B cell (primary cell): ENCODE measurements around the gene SLC4A2. TPM values are rescaled to one million over a fixed set of nuclear protein-coding genes. Genes with fewer than 3 reads are reported as not detected.

Experiments
- ATAC-seq: fragments of 200-7000 bp; cut with Tn5 transposase; one replicate; pipeline ENCODE4 v1.10.0; 2021; ENCODE audit warnings: low read depth, mild to moderate bottlenecking, moderate number of reproducible peaks, moderate library complexity
- CTCF ChIA-PET: fragments of 350-600 bp; sonication (Branson Sonifier 250); formaldehyde crosslinking; loops from one replicate; lab custom pipeline; 2021; ENCODE audit warnings: antibody characterized with exemption, inconsistent platforms; lab: Charles Lee
- POLR2A ChIA-PET: fragments of 350-600 bp; sonication (Branson Sonifier 250); formaldehyde crosslinking; loops from one replicate; lab custom pipeline; 2021; ENCODE audit warnings: antibody characterized with exemption; lab: Charles Lee
- DNase-seq: peaks from one replicate; pipeline ENCODE4 v3.0.0; 2013
- H2AFZ ChIP-seq: 2 replicates; pipeline ENCODE4 v1.6.1; 2012; ENCODE audit warnings: mild to moderate bottlenecking, low read depth, low read length; ENCODE audit not compliant: insufficient read depth, poor library complexity, severe bottlenecking
- H3K27ac ChIP-seq, 2 donors: 1 replicate in 1 of 2; 2 replicates in 1 of 2; pipeline ENCODE4 v1.5.1; 2012 to 2013; ENCODE audit warnings: low read length in 2 of 2, mild to moderate bottlenecking in 2 of 2, moderate library complexity in 1 of 2
- H3K27me3 ChIP-seq, 4 experiments: fragments of 200-600 bp in 1 of 4; sonication (generic) in 1 of 4; replicated peaks in 1 of 4; 1 replicate in 2 of 4; 2 replicates in 2 of 4; pipeline versions ENCODE4 v1.6.1 to v1.7.0; 2013 to 2016; ENCODE audit warnings: low read length in 3 of 4, mild to moderate bottlenecking in 2 of 4, mixed read lengths in 1 of 4, moderate library complexity in 1 of 4; ENCODE audit not compliant: insufficient read depth in 4 of 4, control insufficient read depth in 3 of 4; ENCODE audit errors: control extremely low read depth in 1 of 4
- H3K36me3 ChIP-seq, 2 experiments: replicated peaks in 1 of 2; 1 replicate in 1 of 2; 2 replicates in 1 of 2; pipeline versions ENCODE4 v1.6.1 to v1.7.1; 2013; ENCODE audit warnings: low read length in 1 of 2; ENCODE audit not compliant: insufficient read depth in 2 of 2, control insufficient read depth in 1 of 2; ENCODE audit errors: control extremely low read depth in 1 of 2, extremely low read depth in 1 of 2
- H3K4me1 ChIP-seq, 2 donors: fragments of 200-600 bp in 1 of 2; sonication (generic) in 1 of 2; 1 replicate in 1 of 2; 2 replicates in 1 of 2; pipeline versions ENCODE4 v1.5.1 to v1.6.1; 2013 to 2017; ENCODE audit warnings: low read length in 2 of 2; ENCODE audit not compliant: control insufficient read depth in 2 of 2, insufficient read depth in 2 of 2
- H3K4me2 ChIP-seq: replicated peaks from 2 replicates; pipeline ENCODE3; 2012; ENCODE audit warnings: mild to moderate bottlenecking, low read depth, low read length; ENCODE audit not compliant: poor library complexity, severe bottlenecking
- H3K4me3 ChIP-seq, 5 experiments: fragments of 200-600 bp in 1 of 5; sonication (generic) in 1 of 5; 1 replicate in 3 of 5; 2 replicates in 2 of 5; pipeline versions ENCODE4 v1.5.1 to v1.7.0; 2011 to 2016; ENCODE audit warnings: low read length in 4 of 5, mild to moderate bottlenecking in 4 of 5, low read depth in 2 of 5, control low read depth in 1 of 5, moderate library complexity in 1 of 5; ENCODE audit not compliant: insufficient read depth in 1 of 5; ENCODE audit errors: control extremely low read depth in 1 of 5, extremely low read depth in 1 of 5
- H3K79me2 ChIP-seq: fragments of 200-600 bp; sonication (generic); one replicate; pipeline ENCODE4 v1.6.0; 2016; ENCODE audit warnings: low read length; ENCODE audit not compliant: control insufficient read depth, insufficient read depth
- H3K9ac ChIP-seq: fragments of 200-600 bp; sonication (generic); 2 replicates; pipeline ENCODE4 v1.6.1; 2017; ENCODE audit warnings: mild to moderate bottlenecking, low read length, moderate library complexity
- H3K9me3 ChIP-seq, 3 donors: one replicate each; pipeline versions ENCODE4 v1.6.1 to v1.7.1; 2013; ENCODE audit warnings: low read length in 2 of 3; ENCODE audit not compliant: control insufficient read depth in 2 of 3, insufficient read depth in 1 of 3; ENCODE audit errors: control extremely low read depth in 1 of 3
- H4K20me1 ChIP-seq: 2 replicates; pipeline ENCODE4 v1.6.0; 2012; ENCODE audit warnings: mild to moderate bottlenecking, low read length; ENCODE audit not compliant: insufficient read depth, control insufficient read depth, poor library complexity, severe bottlenecking
- H3K27ac Mint-ChIP-seq: one replicate; pipeline ENCODE4 v1.8.0; 2021; ENCODE audit warnings: mixed read lengths
- H3K27me3 Mint-ChIP-seq: one replicate; pipeline ENCODE4 v1.8.0; 2021; ENCODE audit warnings: mixed read lengths
- H3K4me1 Mint-ChIP-seq: one replicate; pipeline ENCODE4 v1.8.0; 2021; ENCODE audit warnings: mixed read lengths
- H3K4me3 Mint-ChIP-seq: one replicate; pipeline ENCODE4 v1.8.0; 2021; ENCODE audit warnings: mixed read lengths
- H3K9me3 Mint-ChIP-seq: one replicate; pipeline ENCODE4 v1.8.0; 2022; ENCODE audit warnings: mixed read lengths; ENCODE audit not compliant: insufficient read depth
- CTCF ChIP-seq: fragments of 200-600 bp; IDR thresholded peaks from one replicate; pipeline ENCODE4 v1.8.0; 2022; ENCODE audit warnings: antibody characterized with exemption, mild to moderate bottlenecking
- EZH2 ChIP-seq: IDR thresholded peaks from 2 replicates; pipeline ENCODE4 v1.6.1; 2012; ENCODE audit warnings: borderline replicate concordance, low read depth, mild to moderate bottlenecking, moderate library complexity, low read length; ENCODE audit not compliant: insufficient read depth, poor library complexity, severe bottlenecking
- WGBS: methylation state at CpG from one replicate; pipeline ENCODE4 v1.1.5; 2013; ENCODE audit warnings: missing lambda C conversion rate; ENCODE audit not compliant: insufficient coverage; 5-methylcytosine and 5-hydroxymethylcytosine counted together
- intact Hi-C: fragments of 100-400 bp; cut with micrococcal nuclease; formaldehyde crosslinking; loops from one replicate; pipeline ENCODE4 v1.10.0; 2022
- polyA plus RNA-seq: library from polyadenylated mRNA; depleted of rRNA; stranded (reverse); fragments of >200 nt; gene quantifications from 2 replicates; pipeline ENCODE4 v1.2.3, GENCODE V29; 2012
- total RNA-seq, 2 donors: library from RNA; stranded (reverse); fragments of 120-200 nt in 1 of 2; gene quantifications; 1 replicate in 1 of 2; 2 replicates in 1 of 2; pipeline versions ENCODE4 v1.2.3 to v1.2.4, GENCODE V29; 2013 to 2022

Gene SLC4A2
- total and polyA plus RNA-seq, 2 donors (not counting 1 experiment from before 2014, with no cell fraction given): 82.8 to 113 TPM

DNA sequence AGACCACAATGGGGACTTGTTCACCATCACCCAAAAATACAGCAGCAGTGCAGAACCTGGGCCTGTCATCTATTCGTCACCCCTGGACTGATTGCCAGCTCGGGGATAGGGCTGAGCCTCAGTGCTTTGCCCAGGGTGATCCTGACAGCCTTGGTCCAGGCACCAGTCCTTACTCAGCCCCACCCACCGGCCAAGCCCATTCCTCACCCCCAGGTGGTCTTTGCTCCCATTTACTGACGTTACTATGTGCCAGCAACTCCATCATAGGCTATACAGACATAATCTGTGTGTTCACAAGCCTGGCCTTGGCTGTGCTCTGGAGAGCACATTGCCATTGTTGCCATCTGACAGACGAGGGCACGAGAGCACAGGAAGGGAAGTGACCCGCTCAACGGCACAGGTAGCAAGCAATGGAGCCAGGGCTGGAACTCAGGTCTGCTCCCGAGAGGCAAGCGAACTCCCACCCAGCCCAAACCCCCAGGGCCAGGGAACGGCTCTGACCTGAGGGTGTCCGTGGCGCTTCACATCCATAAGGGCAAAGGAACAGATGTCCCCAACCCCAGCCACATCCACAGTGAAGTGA, 41.9 kb upstream of the SLC4A2 start:
- Mint-ChIP-seq H3K27ac (no peak overlapping the region), H3K27me3 (peaks cover 25% of the 10 kb centered on the region), H3K4me3 (peak overlapping the region; percentile 91), H3K4me1 (peaks cover 52% of the 10 kb centered on the region), H3K9me3 (no peaks in the 10 kb centered on the region)
- H3K4me1 ChIP-seq: peaks cover 36 to 48% of the 10 kb centered on the region in 2 donors
- intact Hi-C loops: no loop called here
- H3K79me2 ChIP-seq: no peaks in the 10 kb centered on the region
- H3K36me3 ChIP-seq: no peaks in the 10 kb centered on the region
- peak overlapping the region in 3 of 5 experiments; percentile 34 to 51 (median 51) for H3K4me3 ChIP-seq
- peaks cover 0 to 28% (median 0%) of the 10 kb centered on the region in 3 donors for H3K9me3 ChIP-seq
- peak overlapping the region; percentile 60 for H3K9ac ChIP-seq
- CTCF ChIA-PET: interaction anchor here (0.6 to 3.9 kb wide), 17 partner anchors 8 to 1246 kb away, joined by 3 to 25 read pairs (median 5); partner anchors contain the start of gene ABCB8
- H4K20me1 ChIP-seq: no peaks in the 10 kb centered on the region
- peak overlapping the region; percentile 77 for H2AFZ ChIP-seq
- peak overlapping the region; percentile 97 for H3K4me2 ChIP-seq
- 47% methylated on average over 13 of the region's 13 CpGs for WGBS
- peaks cover 0 to 47% (median 21%) of the 10 kb centered on the region in 4 experiments for H3K27me3 ChIP-seq
- no peak overlapping the region for H3K27ac ChIP-seq
- no peak for TF ChIP-seq EZH2
- TF ChIP-seq CTCF: no peak
- no peak for DNase-seq
- no peak for ATAC-seq
- POLR2A ChIA-PET: interaction anchor here (2.3 kb wide), 1 partner anchor 11 kb away, joined by 11 read pairs; the partner anchor contains the start of gene ABCB8

DNA sequence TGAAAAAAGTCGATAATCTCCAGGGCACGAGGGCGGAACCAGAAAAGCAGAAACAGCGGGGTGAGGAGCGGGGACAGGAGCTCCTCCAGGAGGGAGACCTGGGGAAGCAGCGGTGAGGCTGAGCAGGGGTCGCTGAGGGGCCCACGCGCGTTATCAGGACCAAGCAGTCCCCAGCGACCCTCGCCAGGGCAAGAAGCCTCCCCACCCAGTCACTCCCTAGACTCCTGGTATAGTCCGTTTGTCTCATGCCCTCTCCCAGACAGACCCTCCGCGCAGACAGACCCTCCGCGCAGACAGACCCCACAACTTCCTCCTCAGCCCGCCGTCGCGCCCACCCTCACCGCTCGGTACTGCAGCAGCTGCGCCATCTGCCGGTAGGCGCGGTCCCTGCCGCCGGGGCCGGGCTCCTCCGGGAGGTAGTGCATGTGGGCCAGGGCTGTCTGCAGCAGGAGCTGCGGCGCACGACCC, 41.4 kb upstream of the SLC4A2 start:
- WGBS: 4% methylated on average over 34 of the region's 34 CpGs
- Histone ChIP-seq H3K27ac (no peak overlapping the region), H3K4me3 (peak overlapping the region in 4 of 5 experiments; percentile 34 to 51 (median 42)), H2AFZ (peak overlapping the region; percentile 77), H3K4me1 (peaks cover 33 to 44% of the 10 kb centered on the region in 2 donors), H3K36me3 (no peaks in the 10 kb centered on the region), H4K20me1 (no peaks in the 10 kb centered on the region), H3K27me3 (peaks cover 0 to 47% (median 21%) of the 10 kb centered on the region in 4 experiments), H3K9ac (peak overlapping the region; percentile 60), H3K9me3 (peaks cover 0 to 25% (median 0%) of the 10 kb centered on the region in 3 donors), H3K4me2 (peak overlapping the region; percentile 97), H3K79me2 (no peaks in the 10 kb centered on the region)
- ATAC-seq (peak; percentile 68), DNase-seq (peak; percentile 83)
- POLR2A ChIA-PET: interaction anchor here (2.3 kb wide), 1 partner anchor 10 kb away, joined by 11 read pairs; the partner anchor contains the start of gene ABCB8
- Mint-ChIP-seq H3K4me1 (peaks cover 47% of the 10 kb centered on the region), H3K9me3 (no peaks in the 10 kb centered on the region), H3K27ac (peak overlapping the region; percentile 72), H3K27me3 (peaks cover 28% of the 10 kb centered on the region), H3K4me3 (peak overlapping the region; percentile 91)
- CTCF ChIA-PET: interaction anchor here (0.6 to 3.9 kb wide), 23 partner anchors 8 to 1247 kb away, joined by 3 to 25 read pairs (median 4); partner anchors contain the start of genes ABCB8, CDK5 and TMUB1
- intact Hi-C loops: loop anchor here (1.0 kb wide), 3 partner anchors 10 to 120 kb away; partner anchors contain the start of gene ABCB8
- TF ChIP-seq CTCF: peak; percentile 98
- TF ChIP-seq EZH2: no peak
